HS-5 (cell line): ENCODE measurements around the gene TIE1.

Source experiments
- DNase-seq: peaks from one replicate; pipeline ENCODE4 v3.0.0-alpha.2; 2012; ENCODE audit warnings: low read depth

The TIE1 gene

GRCh38 chr1:43293896-43294760 lies 6.7 kb upstream of the TIE1 start:
- no peak for DNase-seq

GRCh38 chr1:43294761-43295160 lies 6.0 kb upstream of the TIE1 start:
- no peak for DNase-seq

- DNase-seq = no peak
Observed at GRCh38 chr1:43296207-43296606, 4.6 kb upstream of the TIE1 start.

GRCh38 chr1:43298055-43298454 lies 2.7 kb upstream of the TIE1 start:
- no peak for DNase-seq

GRCh38 chr1:43299101-43299500 lies 1.7 kb upstream of the TIE1 start:
- DNase-seq = no peak

- DNase-seq = no peak
Observed at GRCh38 chr1:43302201-43302600, 1.4 kb downstream of the TIE1 start.

GRCh38 chr1:43302721-43303470 lies 2.1 kb downstream of the TIE1 start:
- DNase-seq = no peak

GRCh38 chr1:43303471-43304313 lies 2.9 kb downstream of the TIE1 start:
- DNase-seq = no peak

GRCh38 chr1:43304314-43304681 lies 3.5 kb downstream of the TIE1 start:
- DNase-seq = no peak

GRCh38 chr1:43304771-43305300 lies 4.1 kb downstream of the TIE1 start:
- DNase-seq = no peak

GRCh38 chr1:43305461-43305860 lies 4.7 kb downstream of the TIE1 start:
- DNase-seq = no peak

- no peak for DNase-seq
Observed at GRCh38 chr1:43305926-43306687, 5.3 kb downstream of the TIE1 start.

- DNase-seq = no peak
Observed at GRCh38 chr1:43306688-43307457, 6.1 kb downstream of the TIE1 start.

GRCh38 chr1:43307458-43308158 lies 6.8 kb downstream of the TIE1 start:
- no peak for DNase-seq

- DNase-seq = no peak
Observed at GRCh38 chr1:43308635-43309404, 8.0 kb downstream of the TIE1 start.

- DNase-seq = no peak
Observed at GRCh38 chr1:43309405-43310025, 8.7 kb downstream of the TIE1 start.

- DNase-seq = no peak
Observed at GRCh38 chr1:43311521-43311920, 10.7 kb downstream of the TIE1 start.

- no peak for DNase-seq
Observed at GRCh38 chr1:43312212-43312623, 11.4 kb downstream of the TIE1 start.
